Measurements from ENCODE around the gene UXT. TPM values are rescaled to one million over a fixed set of nuclear protein-coding genes. Genes with fewer than 3 reads are reported as not detected.

Gene UXT
- total and polyA plus RNA-seq, 9 of the 15 experiments (the other 6 are each of a cell fraction or from before 2014, with no cell fraction given): 141 to 300 (median 204) TPM

- CTCF ChIA-PET (ENCODE audit: low intra/inter-chr PET ratio): no interaction called here
- H3K4me2 ChIP-seq (ENCODE audit: insufficient read depth, low read length): no peak overlapping the region
- ATAC-seq: peak; percentile 44
- no TSS peak for BruUV-seq (replicated peaks)
- POLR2A ChIA-PET: no interaction called here
- H4K20me1 ChIP-seq (replicated peaks; ENCODE audit: control insufficient read depth, insufficient read depth, low read length): no peaks in the 10 kb centered on the region; the same call in 1 of the 2 replicates
- H3K4me3 ChIP-seq: no peak overlapping the region
- in situ Hi-C loops (cut with MboI): no loop called here
- H2AFZ ChIP-seq (ENCODE audit: low read depth, low read length): no peak overlapping the region
- peak; percentile 74 for FAIRE-seq
- peak in 1 of 4 experiments; percentile 29 for DNase-seq (ENCODE audit: extremely low read depth in 1 of 4, low spot score in 3 of 4)
- H3K36me3 ChIP-seq (ENCODE audit: control insufficient read depth, insufficient read depth, low read length): no peaks in the 10 kb centered on the region
- WGBS (ENCODE audit: insufficient coverage, low coverage, missing lambda C conversion rate): 89% methylated on average over 1 of the region's 1 CpG
- peaks cover 0 to 15% of the 10 kb centered on the region in 2 experiments; a peak in 2 of 5 replicates for H3K27me3 ChIP-seq (ENCODE audit: control insufficient read depth in 2 of 2, insufficient read depth in 2 of 2, low read length in 2 of 2)
- H3K79me2 ChIP-seq (ENCODE audit: control insufficient read depth, insufficient read depth, low read length): no peaks in the 10 kb centered on the region
- peak; percentile 60; the same call in 1 of the 2 replicates for TF ChIP-seq ZKSCAN8 (CRISPR knock-in tag; IDR thresholded peaks at IDR 0.05)
- no peak for TF ChIP-seq TRIM28 (IDR thresholded peaks at IDR 0.05)
- no peak for TF ChIP-seq TAL1 (IDR thresholded peaks at IDR 0.05)
- TF ChIP-seq SMC3 (conservative IDR thresholded peaks at IDR 0.05; ENCODE audit: insufficient read depth, low read depth, low read length): no peak
- peak; percentile 4; the same call in 1 of the 2 replicates for TF ChIP-seq ZNF316 (IDR thresholded peaks at IDR 0.05)
- TF ChIP-seq POLR2H (tag; IDR thresholded peaks at IDR 0.05; ENCODE audit: low read depth): no peak
- 0 out of 2 replicates have a peak, but pooled peaks have one; percentile 20 for TF ChIP-seq VEZF1 (CRISPR knock-in tag; IDR thresholded peaks at IDR 0.05)
- peak; percentile 11 to 46; a peak in 2 of 4 replicates for TF ChIP-seq RAD21 (CRISPR knock-in tag; conservative IDR thresholded peaks at IDR 0.05 in 1 of 2, IDR thresholded peaks at IDR 0.05 in 1 of 2)
- peak; percentile 15 to 40 (median 26); a peak in 3 of 6 replicates for TF ChIP-seq CTCF (IDR thresholded peaks at IDR 0.05 in 2 of 3, conservative IDR thresholded peaks at IDR 0.05 in 1 of 3; ENCODE audit: insufficient read depth in 2 of 3, low read depth in 1 of 3, low read length in 3 of 3)
- TF ChIP-seq ESRRB (CRISPR knock-in tag; IDR thresholded peaks at IDR 0.05; ENCODE audit: borderline replicate concordance): no peak
- TF ChIP-seq ZEB2 (IDR thresholded peaks at IDR 0.05): no peak
- TF ChIP-seq FOXJ3 (CRISPR knock-in tag; IDR thresholded peaks at IDR 0.05): no peak
- TF ChIP-seq EP300 (IDR thresholded peaks at IDR 0.05; ENCODE audit: low read length): no peak
- TF ChIP-seq THAP12 (CRISPR knock-in tag; IDR thresholded peaks at IDR 0.05): no peak
- no peak for TF ChIP-seq RBM22 (IDR thresholded peaks at IDR 0.05; ENCODE audit: low read depth, low read length, poor library complexity, severe bottlenecking)
- no peak overlapping the region for H3K27ac ChIP-seq (ENCODE audit: extremely low read depth, low read depth, low read length)
- H3K9ac ChIP-seq (ENCODE audit: insufficient read depth in 1 of 2, low read depth in 2 of 2, low read length in 2 of 2): no peak overlapping the region
- intact Hi-C loops (cut with micrococcal nuclease): no loop called here
- H3K4me1 ChIP-seq (replicated peaks in 1 of 2; ENCODE audit: control insufficient read depth in 2 of 2, insufficient read depth in 2 of 2, low read length in 2 of 2): peaks cover 11 to 12% of the 10 kb centered on the region in 2 experiments
- H3K9me3 ChIP-seq (replicated peaks; ENCODE audit: control insufficient read depth, insufficient read depth, low read depth, low read length): no peaks in the 10 kb centered on the region
- no peaks in the 10 kb centered on the region for H3K9me1 ChIP-seq (ENCODE audit: control insufficient read depth, insufficient read depth, low read length)
Measured at GRCh38 chrX:47628982-47629381, 30.0 kb downstream of the UXT start.
